ENCODE data around the gene AMHR2.
A peak's percentile ranks its signal among the peaks of the same experiment; 100 is the strongest.

AMHR2 gene

DNA sequence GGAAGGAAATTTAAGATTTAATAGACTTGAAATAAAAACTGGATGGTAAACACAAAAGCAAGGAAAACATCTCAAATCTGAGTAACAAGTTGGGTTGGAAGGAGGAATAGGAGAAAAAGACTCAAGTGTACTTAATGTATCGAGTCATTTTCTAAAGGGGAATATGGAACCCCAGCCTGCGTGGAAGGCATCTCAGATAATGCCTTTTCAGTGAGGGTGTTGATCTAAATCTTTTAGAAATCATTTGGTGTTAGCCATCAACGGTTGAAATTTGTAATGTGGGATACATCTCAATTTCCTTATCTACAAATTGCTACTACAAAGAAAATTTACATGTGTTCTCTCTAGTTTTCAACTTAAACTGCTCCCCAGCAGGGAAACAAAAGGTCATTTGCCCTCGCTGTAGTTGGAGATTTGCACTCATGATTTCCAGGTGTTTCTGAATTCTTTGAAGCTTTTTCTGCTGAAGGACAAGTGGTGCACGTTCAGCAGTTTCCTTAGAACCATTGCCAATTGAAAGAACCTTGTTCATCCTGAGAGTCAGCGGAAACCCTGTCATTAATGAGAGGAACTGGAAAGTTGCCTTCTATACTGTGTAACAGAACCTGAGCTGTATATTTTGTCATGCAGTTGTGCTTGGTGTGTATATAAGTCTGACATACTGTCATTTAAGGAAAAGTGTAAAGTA is 30.4 kb downstream of the AMHR2 start:
- no peak for DNase-seq

DNA sequence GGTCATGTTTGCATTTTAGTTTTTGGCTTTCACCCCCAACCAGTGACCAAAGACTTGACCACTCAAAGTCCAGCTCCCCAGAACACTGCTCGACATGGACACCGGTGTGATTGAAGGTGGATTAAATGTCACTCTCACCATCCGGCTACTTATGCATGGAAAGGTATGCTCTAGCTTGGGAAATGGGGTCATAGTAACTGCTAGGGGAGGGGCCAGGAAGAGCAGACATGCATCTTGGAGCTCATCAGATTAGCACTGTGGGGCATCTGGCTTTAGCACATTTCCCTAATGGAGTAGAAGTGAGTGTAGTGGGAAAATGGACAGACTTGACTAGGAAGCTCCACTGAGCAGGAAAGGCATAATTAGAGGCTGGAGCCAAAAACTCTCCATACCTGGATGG is 31.1 kb downstream of the AMHR2 start:
- no peak for DNase-seq

DNA sequence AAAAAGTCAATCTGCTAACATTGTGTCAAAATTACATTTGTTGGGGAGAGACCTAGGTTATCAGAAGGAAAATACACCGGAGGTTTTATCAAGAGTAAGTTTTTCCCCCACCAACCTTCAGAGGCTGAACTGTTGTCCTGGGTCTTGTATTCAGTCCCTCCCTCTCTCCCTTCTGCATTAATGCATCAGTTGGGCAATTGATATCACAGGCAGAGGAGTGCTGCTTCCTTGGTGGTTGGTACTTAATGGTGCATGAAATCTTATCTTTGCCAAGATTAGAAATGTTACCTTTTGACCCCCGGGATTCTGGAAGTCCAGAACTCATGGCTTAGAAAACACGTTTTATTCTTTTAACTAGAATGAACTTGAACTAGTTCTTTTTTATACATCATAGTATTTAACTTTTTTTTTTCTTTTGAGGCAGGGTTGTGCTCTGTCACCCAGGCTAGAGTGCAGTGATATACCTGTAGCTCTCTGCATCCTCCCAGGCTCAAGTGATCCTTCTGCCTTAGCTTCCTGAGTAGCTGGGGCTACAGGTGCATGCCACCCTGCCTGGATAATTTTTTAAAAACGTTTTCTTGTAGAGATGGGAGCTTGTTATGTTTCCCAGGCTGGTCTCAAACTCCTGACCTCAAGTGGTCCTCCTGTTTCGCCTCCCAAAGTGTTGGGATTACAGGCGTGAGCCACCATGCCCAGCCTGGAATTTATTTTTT is 33.2 kb downstream of the AMHR2 start:
- DNase-seq, result no peak

DNA sequence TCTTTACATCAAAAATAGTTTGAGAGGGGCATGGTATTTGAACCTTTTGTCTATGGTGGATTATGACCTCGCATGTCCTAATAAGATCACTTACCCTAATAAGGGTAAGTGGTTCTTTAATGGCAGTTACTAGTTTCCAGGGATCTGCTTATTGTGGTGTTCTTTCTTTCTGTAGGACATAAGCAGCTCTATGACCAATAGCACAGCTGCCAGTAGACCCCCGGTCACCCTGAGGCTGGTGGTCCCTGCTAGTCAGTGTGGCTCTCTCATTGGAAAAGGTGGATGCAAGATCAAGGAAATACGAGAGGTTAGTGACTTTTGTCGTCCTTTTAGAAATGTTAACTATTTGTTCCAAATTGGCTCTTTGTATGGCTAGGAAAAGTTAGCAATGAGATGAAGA is 35.4 kb downstream of the AMHR2 start:
- DNase-seq, result no peak

DNA sequence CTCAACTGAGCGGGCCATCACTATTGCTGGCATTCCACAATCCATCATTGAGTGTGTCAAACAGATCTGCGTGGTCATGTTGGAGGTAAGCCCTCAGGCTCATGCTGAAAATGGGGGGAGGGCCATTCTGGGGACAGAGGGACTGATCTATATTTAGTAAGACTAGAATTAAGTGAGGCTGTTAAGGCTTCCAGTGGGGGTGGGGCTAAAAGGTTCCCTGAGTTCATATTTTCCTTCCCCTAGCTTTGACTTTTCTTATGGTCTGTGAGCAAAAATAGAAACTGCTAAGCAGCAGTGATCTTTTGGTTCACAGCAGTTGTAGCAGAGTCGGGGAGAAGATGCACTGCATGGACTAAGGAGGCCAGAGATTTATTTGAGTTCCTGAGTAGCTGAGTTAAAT is 37.4 kb downstream of the AMHR2 start:
- no peak for DNase-seq

DNA sequence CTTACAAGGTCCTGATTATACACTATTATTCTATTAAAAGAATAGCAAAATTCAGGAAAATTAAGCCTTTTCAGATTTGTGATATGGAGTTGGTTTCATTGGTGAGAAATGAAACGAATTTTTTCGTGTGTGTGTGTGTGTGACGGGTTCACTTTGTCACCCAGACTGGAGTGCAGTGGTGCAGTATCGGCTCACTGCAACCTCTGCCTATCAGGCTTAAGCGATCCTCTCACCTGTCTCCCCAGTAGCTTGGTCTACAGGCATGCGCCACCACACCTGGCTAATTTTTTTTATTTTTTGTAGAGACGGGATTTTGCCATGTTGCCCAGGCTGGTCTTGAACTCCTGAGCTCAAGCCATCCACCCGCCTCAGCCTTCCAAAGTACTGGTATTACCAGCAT is 37.9 kb downstream of the AMHR2 start:
- no peak for DNase-seq

DNA sequence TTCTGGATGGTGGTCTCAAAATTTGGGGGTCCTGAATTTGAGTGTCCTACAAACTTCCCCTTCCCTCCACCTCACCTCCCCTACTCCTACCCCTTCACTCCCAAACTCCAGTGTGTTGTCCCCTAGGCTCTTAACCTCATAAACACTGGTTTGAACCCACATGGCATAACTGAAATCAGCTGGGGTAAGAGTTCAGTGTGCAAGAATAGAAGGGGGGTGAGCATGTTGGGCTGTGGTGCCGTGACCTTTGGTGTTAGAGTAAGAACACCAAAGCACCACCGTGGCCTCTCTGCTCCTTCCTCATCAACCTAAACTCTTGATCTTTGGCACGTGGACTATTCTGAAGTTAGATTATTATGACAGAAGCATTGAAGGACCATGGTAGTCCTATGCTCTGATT is 39.3 kb downstream of the AMHR2 start:
- no peak for DNase-seq

DNA sequence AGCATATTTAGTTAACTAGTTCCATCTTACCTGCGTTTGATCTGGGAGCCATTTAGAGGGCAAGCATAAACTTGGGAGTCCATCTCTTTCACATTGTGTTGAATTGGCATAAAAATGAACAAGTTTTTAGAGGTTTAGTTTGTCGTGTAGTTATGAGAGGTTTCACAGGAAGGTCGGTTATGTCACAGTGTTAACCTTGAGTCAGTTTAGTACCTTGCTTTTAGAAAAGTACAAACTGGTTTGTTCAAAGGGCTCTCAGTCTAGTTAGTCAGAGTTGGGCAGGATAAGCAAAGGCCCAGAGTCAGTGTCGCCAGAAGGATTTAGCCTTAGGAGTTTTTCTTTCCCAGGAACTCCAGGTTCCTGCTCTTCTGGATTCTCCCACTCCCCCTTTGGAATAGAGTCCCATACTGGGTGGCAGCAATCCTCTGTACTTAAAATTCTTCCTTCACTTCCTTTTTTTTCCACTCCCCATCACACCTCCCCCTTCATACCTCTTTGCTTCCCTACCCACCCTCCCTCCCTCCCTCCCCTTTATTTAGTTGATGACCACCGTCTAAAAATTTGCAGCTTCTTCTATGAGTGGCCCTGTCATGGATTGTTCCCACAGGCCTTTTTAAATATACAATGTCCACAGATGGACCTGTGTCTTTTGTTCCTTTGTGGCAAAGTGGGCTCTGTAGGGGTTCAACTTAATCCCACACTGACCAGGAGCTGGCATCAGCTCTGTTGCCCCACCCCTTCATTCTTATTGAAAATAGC is 40.3 kb downstream of the AMHR2 start:
- no peak for DNase-seq

DNA sequence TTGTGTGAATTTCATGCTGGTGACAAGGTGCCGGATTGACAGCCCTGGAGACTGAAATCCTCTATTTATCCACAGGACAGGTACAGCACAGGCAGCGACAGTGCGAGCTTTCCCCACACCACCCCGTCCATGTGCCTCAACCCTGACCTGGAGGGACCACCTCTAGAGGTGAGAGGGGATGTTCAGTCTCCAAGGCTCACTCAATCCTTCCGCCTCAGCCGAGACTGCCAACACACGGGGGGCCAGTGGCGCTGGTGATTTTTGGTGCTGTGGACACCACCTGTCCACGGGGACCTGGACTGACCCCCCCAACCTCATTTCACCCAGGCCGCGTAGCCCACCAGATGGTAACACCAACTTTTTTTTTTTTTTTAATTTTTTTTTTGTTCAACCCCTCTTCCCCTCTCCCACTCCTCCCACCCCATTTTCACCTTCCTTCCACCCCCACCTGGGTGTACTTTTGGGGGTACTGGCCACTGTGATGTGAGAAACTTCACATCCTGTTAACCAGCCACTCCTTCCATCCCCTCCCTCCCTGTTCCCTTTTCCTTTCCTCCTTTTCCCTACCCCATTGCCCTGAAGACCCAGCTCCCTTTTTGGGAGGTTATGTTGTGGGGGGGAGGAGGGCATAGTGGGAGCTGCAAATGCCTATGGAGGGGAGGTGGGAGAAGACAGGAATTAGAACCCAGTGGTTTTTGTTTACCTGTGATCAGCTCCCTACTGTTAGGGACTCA is 41.2 kb downstream of the AMHR2 start:
- DNase-seq, result no peak

DNA sequence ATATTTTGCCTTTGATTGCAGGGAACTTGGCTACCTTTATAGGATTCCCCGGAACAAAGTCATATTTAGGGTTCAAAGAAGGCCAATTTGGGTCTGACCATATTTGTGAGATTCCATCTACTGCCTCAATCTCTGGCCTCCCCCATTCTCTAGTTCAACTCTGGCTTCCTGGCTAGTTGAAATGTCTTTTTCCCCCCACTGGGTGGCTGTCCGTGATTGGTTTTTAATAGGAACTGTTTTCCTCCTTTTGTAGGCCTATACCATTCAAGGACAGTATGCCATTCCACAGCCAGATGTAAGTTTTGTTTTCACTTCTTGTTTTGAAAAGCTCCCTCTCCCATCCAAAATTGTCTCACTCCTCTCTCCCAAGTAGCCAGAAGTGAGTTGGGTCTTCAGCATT is 42.0 kb downstream of the AMHR2 start:
- no peak for DNase-seq

DNA sequence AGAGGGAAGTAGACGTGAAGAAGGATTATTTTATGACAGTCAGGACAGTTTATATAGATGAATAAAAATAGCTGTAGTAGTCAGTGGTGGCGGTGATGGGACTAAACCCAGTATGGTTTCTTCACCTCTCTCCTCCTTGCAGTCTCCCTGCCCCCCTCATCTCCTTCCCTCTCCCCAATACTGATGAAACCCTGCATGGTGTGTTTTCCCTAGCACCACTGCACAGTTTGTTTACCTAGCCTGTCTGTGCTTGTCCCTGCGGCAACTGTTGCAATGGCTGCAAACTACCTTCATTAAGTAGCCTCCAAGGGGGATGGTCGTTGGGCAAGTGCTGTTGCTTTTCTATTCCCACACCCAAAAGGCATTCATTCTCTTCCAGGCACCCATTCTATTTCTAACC is 43.0 kb downstream of the AMHR2 start:
- no peak for DNase-seq

DNA sequence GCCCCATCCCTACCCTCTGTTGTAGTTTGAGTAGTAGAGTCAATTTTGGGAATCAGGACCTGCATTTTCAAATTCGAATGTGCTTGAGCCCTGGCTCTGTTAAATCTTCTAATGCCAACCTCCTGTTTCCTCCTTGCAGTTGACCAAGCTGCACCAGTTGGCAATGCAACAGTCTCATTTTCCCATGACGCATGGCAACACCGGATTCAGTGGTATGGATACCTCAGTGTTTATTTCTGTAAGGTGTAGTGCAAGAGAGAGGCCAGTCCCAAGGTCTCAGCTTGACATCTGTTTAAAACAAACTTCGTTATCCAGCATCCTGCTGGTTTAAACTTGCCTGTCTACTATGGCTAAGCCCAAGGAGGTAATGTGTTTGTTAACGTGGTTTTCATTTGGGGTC is 43.4 kb downstream of the AMHR2 start:
- DNase-seq, result no peak

DNA sequence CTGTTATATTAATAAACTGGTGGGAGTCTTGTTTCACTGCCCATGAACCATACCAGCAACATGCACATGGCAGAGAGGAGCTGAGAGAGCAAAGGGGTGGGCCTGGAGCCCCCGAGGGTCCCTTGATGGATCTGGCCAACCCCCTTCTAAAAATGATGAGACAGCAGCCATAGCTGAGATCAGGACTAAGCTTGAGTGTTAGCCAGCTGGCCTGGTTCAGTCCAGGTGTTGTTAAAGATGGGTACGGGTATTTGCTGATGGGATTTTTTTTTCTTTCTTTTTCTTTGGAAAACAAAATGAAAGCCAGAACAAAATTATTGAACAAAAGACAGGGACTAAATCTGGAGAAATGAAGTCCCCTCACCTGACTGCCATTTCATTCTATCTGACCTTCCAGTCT is 44.2 kb downstream of the AMHR2 start:
- DNase-seq, result no peak

DNA sequence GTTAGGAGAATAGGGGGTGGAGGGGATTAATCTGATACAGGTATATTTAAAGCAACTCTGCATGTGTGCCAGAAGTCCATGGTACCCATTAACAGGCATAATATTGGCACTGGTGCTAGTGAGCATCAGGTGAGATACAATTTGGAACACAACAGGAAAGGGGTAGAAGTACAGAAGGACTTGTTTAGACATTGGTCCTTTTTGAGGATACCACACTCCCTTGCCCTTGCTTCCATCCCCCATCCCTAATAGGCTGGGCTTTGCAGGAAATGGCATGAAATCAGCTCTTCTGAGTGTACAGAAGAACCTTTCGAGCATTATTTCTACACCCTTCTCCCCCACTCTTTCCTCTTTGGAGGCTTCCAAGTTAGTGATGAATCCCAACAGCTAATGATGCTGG is 44.6 kb downstream of the AMHR2 start:
- DNase-seq, result no peak

DNA sequence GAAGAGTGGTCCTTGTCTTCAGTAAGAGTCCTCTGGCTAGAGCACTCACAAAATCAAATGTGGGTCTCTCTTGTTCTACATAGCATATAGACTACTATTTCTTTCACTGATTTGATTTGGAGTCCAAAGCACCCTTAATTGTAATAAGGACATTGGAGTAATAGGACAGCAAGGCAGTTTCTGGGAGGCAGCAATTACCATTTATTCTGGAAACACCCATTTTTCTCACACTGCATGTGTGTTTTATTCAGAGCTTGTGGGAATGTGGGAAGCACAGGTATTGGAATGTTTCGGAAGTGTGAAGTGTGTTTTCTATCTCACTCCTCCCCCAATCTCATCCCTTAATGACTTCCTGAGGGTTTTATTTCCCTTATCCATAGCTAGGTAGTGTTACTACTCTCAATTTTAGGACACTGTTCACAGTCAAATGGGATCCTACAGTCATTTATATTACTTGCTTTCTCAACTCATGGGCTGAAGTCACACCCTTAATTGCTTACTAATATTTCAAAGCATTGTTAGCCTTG is 48.5 kb downstream of the AMHR2 start:
- no peak for DNase-seq

DNA sequence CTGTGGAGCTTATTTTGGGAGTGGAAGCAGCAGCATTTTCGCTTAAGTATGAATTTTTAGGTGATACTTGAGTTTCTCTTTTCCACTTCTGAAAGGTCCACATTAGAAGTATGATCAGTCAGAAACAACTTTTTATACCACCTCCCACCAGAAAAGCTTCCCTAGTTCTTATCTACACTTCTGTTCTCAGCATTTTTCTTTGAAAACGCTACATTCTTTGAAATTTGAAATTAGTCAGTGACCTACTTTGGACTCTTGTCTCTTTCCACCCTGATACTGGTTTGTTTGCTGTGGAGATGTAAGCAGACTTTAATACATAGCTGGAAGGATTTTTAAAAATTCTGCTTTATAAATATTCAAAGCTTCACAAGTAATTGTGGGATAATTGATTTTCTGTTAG is 50.4 kb downstream of the AMHR2 start:
- no peak for DNase-seq

DNA sequence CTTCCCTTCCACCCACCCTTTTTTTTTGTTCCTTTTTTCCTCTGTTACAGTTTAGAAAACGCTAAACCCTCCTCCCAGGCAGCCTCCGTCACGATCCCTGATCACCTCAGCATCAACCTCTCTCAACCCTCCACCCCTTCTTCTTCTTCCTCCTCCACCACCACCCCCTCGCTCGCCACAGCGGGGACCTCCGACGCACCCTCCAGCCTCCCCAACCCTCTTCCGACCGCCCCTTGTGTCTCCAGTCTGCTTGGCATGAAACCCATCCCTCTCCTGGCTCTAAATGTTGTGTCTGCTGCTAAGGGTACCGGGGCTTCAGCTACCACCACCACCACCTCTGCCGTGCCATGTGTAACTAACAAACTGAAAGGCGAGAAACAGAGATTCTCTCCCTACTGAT is 51.2 kb downstream of the AMHR2 start:
- DNase-seq, result peak; percentile 36 to 45

DNA sequence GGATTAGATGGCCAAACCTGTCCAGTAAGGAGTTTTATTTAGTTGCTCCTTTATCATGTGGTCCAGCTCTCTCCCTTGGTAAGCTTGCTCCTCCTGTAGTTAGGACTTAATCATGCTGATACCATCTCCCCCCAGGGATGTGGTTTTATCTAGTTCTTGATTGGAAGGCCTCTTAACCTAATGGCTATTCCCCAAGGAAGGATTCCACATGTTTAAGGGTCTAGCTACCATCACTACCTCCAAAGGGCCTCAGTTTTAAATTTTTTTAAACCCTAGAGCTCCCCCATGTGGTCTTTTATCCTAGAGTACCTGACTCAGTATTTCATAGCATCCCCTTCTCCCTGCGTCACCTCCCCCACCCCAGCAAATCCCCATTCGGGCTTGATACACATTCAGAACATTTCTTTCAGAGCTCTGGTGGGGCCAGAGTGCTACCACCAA is 53.1 kb downstream of the AMHR2 start:
- DNase-seq, result no peak

DNA sequence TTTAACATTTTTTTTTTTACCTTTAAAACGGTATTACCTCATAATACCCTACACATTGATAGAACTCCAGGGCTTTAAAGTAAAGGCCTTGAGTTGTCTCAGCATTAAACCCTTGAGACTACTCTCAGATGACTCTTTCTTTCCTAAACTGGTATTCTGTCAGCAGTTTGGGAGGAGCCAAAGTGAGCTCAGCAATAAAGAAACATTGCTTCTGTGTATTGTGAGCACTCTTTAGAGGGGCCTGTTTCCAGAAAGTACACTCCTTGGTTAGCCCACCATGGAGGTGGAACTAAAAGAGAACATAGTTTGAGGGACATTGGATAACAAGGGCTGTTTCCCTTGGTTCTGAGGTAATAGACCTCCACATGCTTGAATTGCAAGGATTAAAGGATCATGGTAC is 55.2 kb downstream of the AMHR2 start:
- no peak for DNase-seq

DNA sequence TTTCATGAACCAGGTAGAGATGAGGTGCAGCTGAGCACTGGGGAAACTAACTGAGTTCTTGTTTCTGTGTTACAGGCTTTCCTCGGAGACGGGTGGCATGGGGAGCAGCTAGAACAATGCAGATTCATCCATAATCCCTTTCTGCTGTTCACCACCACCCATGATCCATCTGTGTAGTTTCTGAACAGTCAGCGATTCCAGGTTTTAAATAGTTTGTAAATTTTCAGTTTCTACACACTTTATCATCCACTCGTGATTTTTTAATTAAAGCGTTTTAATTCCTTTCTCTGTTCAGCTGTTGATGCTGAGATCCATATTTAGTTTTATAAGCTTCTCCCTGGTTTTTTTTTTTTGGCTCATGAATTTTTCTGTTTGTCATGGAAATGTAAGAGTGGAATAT is 55.7 kb downstream of the AMHR2 start:
- DNase-seq, result no peak

DNA sequence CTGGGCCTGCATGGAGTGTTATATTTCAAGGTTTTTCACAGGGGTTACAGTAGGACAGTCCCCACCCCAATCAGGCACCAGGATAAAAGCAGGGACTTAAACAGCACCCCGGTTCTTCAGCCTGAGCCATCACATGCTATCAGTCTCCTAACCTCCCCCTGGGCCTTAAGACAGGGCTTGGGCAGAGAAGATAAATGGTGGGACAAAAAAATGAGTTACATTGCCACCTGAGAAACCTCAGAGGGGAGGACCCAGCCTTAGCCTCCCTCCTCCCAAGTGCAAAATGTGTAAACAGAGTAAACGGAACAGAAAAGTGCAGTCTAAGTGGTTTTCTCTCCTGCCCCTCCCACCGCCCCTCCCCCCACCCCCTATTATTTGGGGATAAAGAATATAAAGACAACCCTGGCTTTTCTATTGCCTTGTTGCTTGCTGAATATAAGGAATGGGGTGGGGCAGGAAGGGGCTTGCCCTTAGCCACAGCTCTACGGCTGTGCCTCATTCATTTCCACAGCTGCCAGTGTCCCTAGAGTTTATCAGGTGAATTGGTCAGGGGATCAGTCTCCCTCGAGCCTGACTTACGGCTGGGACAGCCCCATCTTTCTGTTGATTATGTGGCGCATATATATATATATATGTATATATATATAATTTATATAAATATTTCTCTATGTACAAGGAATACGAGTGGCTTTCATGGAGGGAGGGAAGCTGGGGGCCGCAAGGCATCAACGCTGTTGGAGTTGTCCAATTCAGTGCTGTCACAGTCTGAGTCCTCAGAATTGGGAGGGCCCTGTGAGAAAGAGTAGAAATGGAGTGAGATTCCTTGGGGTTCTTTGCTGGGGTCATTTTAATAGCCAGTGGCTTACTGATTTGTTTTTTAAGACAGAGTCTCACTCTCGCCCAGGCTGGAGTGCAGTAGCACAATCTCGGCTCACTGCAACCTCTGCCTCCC is 57.1 kb downstream of the AMHR2 start:
- no peak for DNase-seq
